ENCODE results near the gene IP6K3. TPM values are rescaled to one million over a fixed set of nuclear protein-coding genes. Genes with fewer than 3 reads are reported as not detected.
A peak's percentile ranks its signal among the peaks of the same experiment; 100 is the strongest.

IP6K3 gene
- total RNA-seq, 1 donor from 2014 or later = 3.0 TPM

GRCh38 chr6:33763483-33763882, 16.8 kb upstream of the IP6K3 start:
- peaks cover 1% of the 10 kb centered on the region for H3K36me3 Mint-ChIP-seq (ENCODE audit: unreplicated experiment)
- H3K9me3 Mint-ChIP-seq (ENCODE audit: unreplicated experiment) = peaks cover 9% of the 10 kb centered on the region
- no peak for TF ChIP-seq CTCF (IDR thresholded peaks at IDR 0.05)
- peaks cover 42% of the 10 kb centered on the region for H3K4me1 Mint-ChIP-seq (ENCODE audit: unreplicated experiment)
- H3K27me3 Mint-ChIP-seq (ENCODE audit: unreplicated experiment) = no peaks in the 10 kb centered on the region
- no peak overlapping the region for H3K27ac Mint-ChIP-seq (ENCODE audit: unreplicated experiment)
- no peak for DNase-seq (ENCODE audit: extremely low spot score, unreplicated experiment)
- H3K4me3 Mint-ChIP-seq (ENCODE audit: unreplicated experiment) = no peak overlapping the region

GRCh38 chr6:33762713-33763112, 16.0 kb upstream of the IP6K3 start:
- Mint-ChIP-seq H3K27me3 (ENCODE audit: unreplicated experiment) (no peaks in the 10 kb centered on the region), H3K9me3 (ENCODE audit: unreplicated experiment) (peaks cover 9% of the 10 kb centered on the region), H3K36me3 (ENCODE audit: unreplicated experiment) (peaks cover 1% of the 10 kb centered on the region), H3K27ac (ENCODE audit: unreplicated experiment) (no peak overlapping the region), H3K4me3 (ENCODE audit: unreplicated experiment) (no peak overlapping the region), H3K4me1 (ENCODE audit: unreplicated experiment) (peaks cover 39% of the 10 kb centered on the region)
- DNase-seq (ENCODE audit: extremely low spot score, unreplicated experiment) = no peak
- no peak for TF ChIP-seq CTCF (IDR thresholded peaks at IDR 0.05)

GRCh38 chr6:33761922-33762629, 15.4 kb upstream of the IP6K3 start:
- peaks cover 1% of the 10 kb centered on the region for H3K36me3 Mint-ChIP-seq (ENCODE audit: unreplicated experiment)
- TF ChIP-seq CTCF (IDR thresholded peaks at IDR 0.05) = peak; percentile 60
- no peak for DNase-seq (ENCODE audit: extremely low spot score, unreplicated experiment)
- peaks cover 46% of the 10 kb centered on the region for H3K4me1 Mint-ChIP-seq (ENCODE audit: unreplicated experiment)
- no peaks in the 10 kb centered on the region for H3K27me3 Mint-ChIP-seq (ENCODE audit: unreplicated experiment)
- H3K4me3 Mint-ChIP-seq (ENCODE audit: unreplicated experiment) = no peak overlapping the region
- H3K9me3 Mint-ChIP-seq (ENCODE audit: unreplicated experiment) = peaks cover 6% of the 10 kb centered on the region
- H3K27ac Mint-ChIP-seq (ENCODE audit: unreplicated experiment) = no peak overlapping the region

- Mint-ChIP-seq H3K4me1 (ENCODE audit: unreplicated experiment) (peaks cover 48% of the 10 kb centered on the region), H3K9me3 (ENCODE audit: unreplicated experiment) (peaks cover 3% of the 10 kb centered on the region), H3K36me3 (ENCODE audit: unreplicated experiment) (no peaks in the 10 kb centered on the region), H3K27ac (ENCODE audit: unreplicated experiment) (no peak overlapping the region), H3K27me3 (ENCODE audit: unreplicated experiment) (no peaks in the 10 kb centered on the region), H3K4me3 (ENCODE audit: unreplicated experiment) (no peak overlapping the region)
- DNase-seq (ENCODE audit: extremely low spot score, unreplicated experiment) = no peak
- no peak for TF ChIP-seq CTCF (IDR thresholded peaks at IDR 0.05)
Measured at GRCh38 chr6:33761581-33761921, 14.8 kb upstream of the IP6K3 start.

GRCh38 chr6:33759887-33760629, 13.4 kb upstream of the IP6K3 start:
- peak overlapping the region; percentile 23 for H3K27ac Mint-ChIP-seq (ENCODE audit: unreplicated experiment)
- no peak overlapping the region for H3K4me3 Mint-ChIP-seq (ENCODE audit: unreplicated experiment)
- H3K4me1 Mint-ChIP-seq (ENCODE audit: unreplicated experiment) = peaks cover 54% of the 10 kb centered on the region
- no peaks in the 10 kb centered on the region for H3K9me3 Mint-ChIP-seq (ENCODE audit: unreplicated experiment)
- H3K36me3 Mint-ChIP-seq (ENCODE audit: unreplicated experiment) = no peaks in the 10 kb centered on the region
- no peaks in the 10 kb centered on the region for H3K27me3 Mint-ChIP-seq (ENCODE audit: unreplicated experiment)
- no peak for TF ChIP-seq CTCF (IDR thresholded peaks at IDR 0.05)
- DNase-seq (ENCODE audit: extremely low spot score, unreplicated experiment) = no peak

Measured in osteocyte (in vitro differentiated cells).